Stimulated activated naive CD4-positive, alpha-beta T cell (primary cell): ENCODE results near the gene ANXA2.

ENCODE experiments used
- DNase-seq, 6 experiments: peaks; one replicate each; lab custom pipeline; 2025; lab: John Stamatoyannopoulos, UW

ANXA2 gene

DNA sequence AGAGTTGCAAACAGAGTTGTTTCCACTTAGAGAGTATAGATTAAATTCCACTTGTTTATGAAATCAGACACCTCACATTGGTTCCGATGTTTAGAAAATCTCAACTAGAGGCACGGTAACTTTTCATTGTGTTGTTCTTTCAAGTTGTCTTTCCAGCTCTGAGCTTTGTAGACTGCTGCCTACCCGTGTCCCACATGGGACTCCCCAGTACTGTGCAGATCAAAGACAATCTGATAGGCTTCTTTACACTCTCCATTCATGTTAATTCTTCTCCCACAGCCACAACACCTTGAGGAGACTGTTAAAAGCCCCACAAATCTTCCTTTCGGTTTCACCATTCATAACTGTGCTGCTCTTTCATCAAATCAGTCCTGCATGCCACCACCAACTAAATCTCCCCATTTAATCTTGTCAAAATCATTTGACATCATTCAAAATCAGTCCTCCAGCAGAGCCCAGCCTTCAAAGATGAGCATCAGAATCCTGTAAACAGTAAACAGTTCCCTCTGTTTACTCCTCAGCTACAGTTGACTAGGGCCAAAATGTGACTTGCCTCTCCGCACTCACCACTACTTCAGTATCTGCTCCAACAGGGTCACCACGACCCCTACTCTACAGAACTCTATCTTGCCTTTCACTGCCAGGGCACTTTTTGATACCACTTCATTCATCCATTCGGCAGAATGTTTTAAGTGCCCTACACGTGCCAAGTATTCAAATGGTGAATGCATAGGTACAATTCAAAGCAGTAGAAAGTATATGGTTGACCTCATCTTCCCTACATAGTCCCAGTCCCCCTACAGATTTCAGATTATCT, 8.3 kb downstream of the ANXA2 start:
- peak in 3 of 6 experiments; percentile 24 to 36 (median 27) for DNase-seq

DNA sequence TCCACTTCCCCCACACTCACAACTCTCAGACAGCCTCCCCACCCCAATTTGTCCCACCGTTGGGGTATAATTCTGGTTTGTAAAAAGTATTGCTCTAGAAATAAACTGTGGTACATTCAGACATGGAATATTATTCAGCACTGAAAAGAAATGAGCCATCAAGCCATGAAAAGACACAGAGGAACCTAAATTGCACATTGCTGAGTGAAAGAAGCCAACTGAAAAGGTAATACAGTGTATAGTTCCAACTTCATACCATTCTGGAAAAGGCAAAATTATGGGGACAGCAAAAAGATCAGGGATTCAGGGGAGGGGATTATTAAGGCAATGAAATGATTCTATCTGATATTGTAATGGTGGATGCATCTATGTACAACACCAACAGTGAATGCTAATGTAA, 10.5 kb downstream of the ANXA2 start:
- DNase-seq = no peak

- DNase-seq = no peak
Observed at GRCh38 chr15:60386615-60387014, 11.2 kb downstream of the ANXA2 start.

GRCh38 chr15:60385620-60386552, 11.9 kb downstream of the ANXA2 start:
- no peak for DNase-seq

- no peak for DNase-seq
Observed at GRCh38 chr15:60384526-60385126, 13.2 kb downstream of the ANXA2 start.

DNA sequence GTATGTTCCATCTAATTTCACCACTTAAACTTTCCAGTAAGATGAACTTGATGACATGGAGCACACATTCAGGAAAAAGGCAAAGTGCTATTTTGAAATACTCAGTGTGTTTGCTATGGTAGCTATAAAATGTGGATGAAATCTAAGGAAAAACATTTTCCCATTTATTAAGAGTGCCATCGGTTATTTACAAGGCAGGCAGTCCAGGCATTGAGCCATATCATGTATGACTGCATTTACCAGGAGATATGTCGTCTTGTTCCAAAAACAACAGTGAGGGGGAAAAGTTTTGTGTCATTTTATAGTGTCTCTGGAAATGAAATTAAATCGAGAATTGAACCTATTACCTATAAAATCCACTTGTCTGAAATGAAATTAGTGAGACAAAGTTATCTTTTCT, 13.7 kb downstream of the ANXA2 start:
- no peak for DNase-seq

- no peak for DNase-seq
Observed at GRCh38 chr15:60382773-60383674, 14.8 kb downstream of the ANXA2 start.

DNA sequence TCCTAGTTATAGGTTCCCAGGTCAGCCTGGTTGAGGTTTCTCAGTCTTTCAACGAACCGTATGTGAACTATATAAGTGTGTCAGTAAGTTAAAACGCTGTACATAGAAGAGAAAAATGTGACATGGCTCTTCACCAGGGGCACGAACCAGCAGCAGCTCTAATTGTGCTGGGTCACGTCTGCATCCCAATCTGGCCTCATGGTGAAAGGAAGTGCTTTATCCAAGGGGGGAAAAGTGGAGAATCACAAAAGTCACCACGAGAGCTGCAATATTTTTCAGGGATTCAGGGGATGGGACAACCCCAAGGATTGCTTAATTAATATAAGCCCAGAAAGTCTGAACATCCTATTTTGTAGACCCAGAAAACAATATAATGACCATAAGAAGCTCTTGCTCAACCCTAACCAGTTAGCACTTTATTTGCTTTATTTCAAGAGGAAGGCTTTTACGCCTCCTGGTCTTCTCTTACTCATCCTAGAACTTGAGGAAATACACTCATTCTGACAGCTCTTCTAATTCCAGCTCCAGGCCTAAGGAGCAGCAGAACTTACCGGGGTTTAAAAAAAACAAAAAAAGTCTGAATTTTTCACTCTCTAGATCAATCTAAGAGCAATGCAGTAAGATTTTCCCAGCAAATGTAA, 16.5 kb downstream of the ANXA2 start:
- no peak for DNase-seq

DNA sequence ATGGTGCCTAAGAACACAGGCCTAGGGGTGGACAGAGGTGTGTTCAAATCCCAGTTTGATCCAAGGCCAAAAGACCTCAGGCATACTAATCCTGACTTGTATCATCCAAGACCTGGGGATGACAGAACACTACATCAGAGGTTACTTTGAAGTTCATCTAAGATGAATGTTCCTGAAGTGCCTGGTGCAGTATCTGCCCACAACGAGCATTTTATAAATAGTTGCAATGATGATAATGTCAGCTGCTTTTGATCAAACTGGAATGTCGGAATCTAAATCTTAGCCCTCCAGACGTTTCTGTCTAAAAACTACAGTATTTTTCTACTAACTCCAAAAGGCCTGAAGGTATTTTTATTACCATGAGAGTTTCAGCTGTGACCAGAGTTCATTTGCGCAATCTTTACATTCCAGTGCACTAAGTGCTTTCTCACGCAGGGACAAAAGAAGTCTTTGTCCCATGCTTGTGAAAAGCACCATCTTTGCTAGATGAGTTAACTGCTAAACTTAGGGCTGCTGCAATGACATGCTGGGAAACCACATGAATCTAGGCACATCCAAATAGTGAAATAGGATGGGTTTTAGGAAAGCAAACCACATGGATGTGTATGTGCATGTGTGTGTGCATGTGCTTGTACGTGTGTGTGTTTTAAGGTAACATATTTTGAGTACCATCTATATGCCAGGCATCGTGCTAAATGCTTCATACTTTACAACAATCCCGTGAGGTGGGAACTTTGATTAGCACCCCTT, 18.1 kb downstream of the ANXA2 start:
- DNase-seq = no peak

DNA sequence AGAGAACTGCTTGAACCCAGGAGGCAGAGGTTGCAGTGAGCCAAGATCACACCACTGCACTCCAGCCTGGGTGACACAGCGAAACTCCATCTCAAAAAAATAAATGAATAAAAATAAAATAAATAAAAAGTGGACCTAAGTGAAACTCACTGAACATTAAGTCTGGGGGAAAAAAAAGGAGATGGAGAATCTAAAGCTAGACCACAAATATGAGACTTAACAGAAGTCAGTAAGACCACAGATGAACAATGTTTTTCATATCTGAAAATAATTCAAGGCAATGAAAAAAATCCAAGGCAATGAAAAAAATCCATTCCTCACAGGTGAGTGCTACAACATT, 18.6 kb downstream of the ANXA2 start:
- no peak for DNase-seq

DNA sequence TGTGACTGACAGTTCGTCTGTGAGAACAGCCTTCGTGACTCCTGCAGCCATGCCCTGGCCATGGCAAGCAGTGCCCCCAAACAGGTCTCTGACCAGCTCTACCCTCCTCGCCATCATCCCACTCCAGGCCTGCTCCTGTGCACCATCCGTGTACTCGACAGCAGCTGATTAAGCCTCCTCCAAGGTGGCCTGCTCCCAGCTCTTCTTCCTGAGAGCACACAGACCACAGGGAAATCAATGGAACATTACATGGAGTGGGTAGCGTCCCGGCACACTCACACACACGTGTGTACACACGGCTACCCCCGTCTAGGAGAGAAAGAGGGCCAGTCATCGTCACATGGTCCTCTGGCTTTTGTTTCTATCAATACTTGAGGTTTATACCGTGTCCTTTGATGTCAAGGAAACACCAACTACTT, 21.1 kb downstream of the ANXA2 start:
- no peak for DNase-seq

DNA sequence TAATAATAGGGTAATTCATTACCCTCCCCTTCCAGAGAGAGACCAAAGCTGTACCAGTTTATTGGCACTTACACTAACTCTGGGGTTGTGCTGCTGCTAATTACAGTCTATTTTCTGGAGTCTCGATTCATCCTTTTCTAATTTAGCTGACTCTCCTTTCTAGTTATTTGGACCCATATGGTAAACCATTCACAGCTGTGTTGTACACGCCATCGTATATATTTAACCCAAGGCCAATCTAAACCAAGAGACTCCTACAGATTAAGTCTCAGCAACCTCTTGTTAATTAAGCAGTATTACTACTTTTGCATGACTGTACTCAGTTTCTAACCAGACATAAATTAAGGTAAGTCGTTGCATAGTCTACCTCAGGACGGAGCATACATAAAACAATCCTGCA, 22.5 kb downstream of the ANXA2 start:
- no peak for DNase-seq

DNA sequence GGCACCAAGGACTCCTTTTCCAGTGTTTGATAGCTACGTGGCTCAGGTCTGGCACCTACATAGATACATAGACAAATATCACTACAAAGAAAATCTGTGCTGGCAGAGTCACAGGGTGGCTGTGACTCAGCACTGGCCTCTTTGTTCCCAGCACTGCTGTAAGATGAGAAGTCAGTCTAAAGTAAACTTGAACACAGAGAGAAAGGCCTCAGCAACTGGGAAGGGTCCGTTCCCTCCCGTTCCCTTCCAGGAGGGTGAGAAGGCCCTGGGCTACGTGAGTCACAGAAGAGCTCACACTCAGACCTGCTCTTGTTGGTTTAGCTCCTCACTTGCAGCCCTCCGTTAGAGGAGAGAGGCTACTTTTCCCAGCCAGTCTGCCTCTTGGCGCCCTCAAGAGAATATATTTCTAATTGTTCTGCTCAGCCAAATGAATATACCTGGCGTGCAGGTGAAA, 23.1 kb downstream of the ANXA2 start:
- no peak for DNase-seq

GRCh38 chr15:60374209-60374608, 23.6 kb downstream of the ANXA2 start:
- DNase-seq = no peak

DNA sequence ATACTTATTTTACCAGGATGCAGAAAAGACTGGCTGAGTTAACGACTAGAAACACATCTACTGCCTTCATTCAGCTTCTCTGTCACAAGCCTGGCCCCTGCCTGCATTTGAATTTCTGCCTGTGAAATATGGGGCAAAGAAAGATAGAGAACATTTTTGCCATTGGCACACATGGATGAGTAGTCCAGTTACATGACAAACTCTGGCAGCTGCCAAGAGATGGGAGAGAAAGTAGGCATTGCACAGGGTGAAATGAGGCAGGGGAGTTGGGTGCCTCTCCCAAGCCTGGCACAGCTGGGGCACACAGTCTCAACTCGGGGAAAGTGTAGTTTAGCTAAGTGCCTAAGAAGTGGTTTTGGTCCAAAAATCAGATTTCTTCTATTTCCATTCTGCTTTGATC, 24.0 kb downstream of the ANXA2 start:
- no peak for DNase-seq

GRCh38 chr15:60373327-60373726, 24.5 kb downstream of the ANXA2 start:
- DNase-seq = no peak

DNA sequence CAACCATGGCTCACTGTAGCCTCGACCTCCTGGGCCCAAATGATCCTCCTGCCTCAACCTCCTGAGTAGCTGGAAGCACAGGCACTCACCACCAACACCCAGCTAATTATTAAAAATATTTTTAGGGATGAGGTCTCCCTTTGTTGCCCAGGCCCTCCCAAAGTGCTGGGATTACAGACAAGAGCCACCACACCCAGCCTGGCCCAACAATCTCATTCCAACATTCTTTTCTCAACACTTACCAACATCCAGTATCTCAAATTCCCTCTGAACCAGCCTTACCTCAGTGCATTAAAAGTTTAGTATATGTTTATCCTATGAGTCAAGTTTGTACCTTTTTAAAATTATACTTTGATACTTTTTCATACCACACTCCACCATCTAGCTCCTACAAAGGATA, 25.0 kb downstream of the ANXA2 start:
- no peak for DNase-seq

GRCh38 chr15:60372227-60372626, 25.6 kb downstream of the ANXA2 start:
- no peak for DNase-seq

- DNase-seq = no peak
Observed at GRCh38 chr15:60371175-60372051, 26.4 kb downstream of the ANXA2 start.

- DNase-seq = no peak
Observed at GRCh38 chr15:60370869-60371136, 27.0 kb downstream of the ANXA2 start.
